MCF 10A (cell line): Measurements from ENCODE around the gene PLA2G4B. TPM values are rescaled to one million over a fixed set of nuclear protein-coding genes. Genes with fewer than 3 reads are reported as not detected.

ENCODE experiments used
- BruUV-seq: library from RNA; stranded (reverse); fragments of 400-500 nt; replicated peaks from 2 replicates; lab custom pipeline; 2021; lab: Mats Ljungman, UMichigan
- CTCF ChIA-PET: fragments of 300-600 bp; sonication (Branson Sonifier 250); formaldehyde crosslinking; extraction: SDS; loops from one replicate; lab custom pipeline; 2021; ENCODE audit warnings: antibody characterized with exemption, inconsistent platforms; lab: Yijun Ruan, JAX
- POLR2A ChIA-PET: fragments of 300-600, 350-650 bp; sonication (Branson Sonifier 250); formaldehyde crosslinking; extraction: SDS; loops from one replicate; lab custom pipeline; 2020; ENCODE audit warnings: antibody characterized with exemption, inconsistent platforms; lab: Yijun Ruan, JAX
- DNase-seq: peaks from one replicate; pipeline ENCODE4 v3.0.0-alpha.2; 2018; ENCODE audit not compliant: unreplicated experiment
- H3K27ac Mint-ChIP-seq: one replicate; pipeline ENCODE4 v1.8.0; 2022; ENCODE audit warnings: mild to moderate bottlenecking, low read depth, mixed read lengths; ENCODE audit not compliant: unreplicated experiment
- H3K27me3 Mint-ChIP-seq: one replicate; pipeline ENCODE4 v1.8.0; 2022; ENCODE audit warnings: mixed read lengths; ENCODE audit not compliant: insufficient read depth, unreplicated experiment
- H3K36me3 Mint-ChIP-seq: one replicate; pipeline ENCODE4 v1.8.0; 2022; ENCODE audit warnings: mild to moderate bottlenecking, moderate library complexity, mixed read lengths; ENCODE audit not compliant: insufficient read depth, unreplicated experiment
- H3K4me1 Mint-ChIP-seq: one replicate; pipeline ENCODE4 v1.8.0; 2022; ENCODE audit warnings: mixed read lengths; ENCODE audit not compliant: insufficient read depth, unreplicated experiment
- H3K4me3 Mint-ChIP-seq: one replicate; pipeline ENCODE4 v1.8.0; 2022; ENCODE audit warnings: mild to moderate bottlenecking, moderate library complexity, mixed read lengths; ENCODE audit not compliant: unreplicated experiment
- H3K9me3 Mint-ChIP-seq: one replicate; pipeline ENCODE4 v1.8.0; 2022; ENCODE audit warnings: mixed read lengths; ENCODE audit not compliant: unreplicated experiment
- intact Hi-C: fragments of 100-400 bp; cut with micrococcal nuclease; formaldehyde crosslinking; loops from 2 replicates; pipeline ENCODE4 v1.14.1; 2022
- total RNA-seq: library from RNA; stranded (reverse); gene quantifications from 2 replicates; pipeline ENCODE4 v1.2.3, GENCODE V29; 2022
- TF ChIP-seq, protein P1 (sequence below): fragments of 200-600 bp; IDR thresholded peaks from one replicate; pipeline ENCODE4 v1.8.0; 2022; ENCODE audit warnings: antibody characterized with exemption, mild to moderate bottlenecking; ENCODE audit not compliant: unreplicated experiment

The PLA2G4B gene
- total RNA-seq, 1 experiment from 2014 or later: 3.8 TPM

DNA sequence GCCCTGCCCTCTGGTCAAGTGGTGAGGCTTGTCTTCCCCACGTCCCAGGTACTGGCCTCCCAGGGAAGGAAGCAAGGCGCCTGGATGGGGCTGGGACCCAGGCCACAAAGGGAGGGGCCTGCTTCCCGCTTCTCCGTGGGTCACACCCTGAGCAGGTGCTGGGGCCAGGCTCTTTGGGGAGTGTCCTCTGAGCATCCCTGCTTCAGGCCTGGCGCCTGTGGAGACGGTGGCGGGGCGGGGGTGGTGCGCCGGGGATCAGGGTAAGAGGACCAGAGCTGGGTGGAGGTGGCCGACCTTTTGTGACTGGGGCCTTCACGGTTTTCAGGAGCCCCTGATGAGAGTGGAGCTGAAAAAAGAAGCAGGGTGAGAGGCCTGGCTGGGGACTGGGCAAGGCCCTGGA, 3.6 kb downstream of the PLA2G4B start:
- DNase-seq: no peak
- H3K27me3 Mint-ChIP-seq: no peaks in the 10 kb centered on the region
- H3K4me1 Mint-ChIP-seq: peaks cover 6% of the 10 kb centered on the region
- TF ChIP-seq, protein P1, sequence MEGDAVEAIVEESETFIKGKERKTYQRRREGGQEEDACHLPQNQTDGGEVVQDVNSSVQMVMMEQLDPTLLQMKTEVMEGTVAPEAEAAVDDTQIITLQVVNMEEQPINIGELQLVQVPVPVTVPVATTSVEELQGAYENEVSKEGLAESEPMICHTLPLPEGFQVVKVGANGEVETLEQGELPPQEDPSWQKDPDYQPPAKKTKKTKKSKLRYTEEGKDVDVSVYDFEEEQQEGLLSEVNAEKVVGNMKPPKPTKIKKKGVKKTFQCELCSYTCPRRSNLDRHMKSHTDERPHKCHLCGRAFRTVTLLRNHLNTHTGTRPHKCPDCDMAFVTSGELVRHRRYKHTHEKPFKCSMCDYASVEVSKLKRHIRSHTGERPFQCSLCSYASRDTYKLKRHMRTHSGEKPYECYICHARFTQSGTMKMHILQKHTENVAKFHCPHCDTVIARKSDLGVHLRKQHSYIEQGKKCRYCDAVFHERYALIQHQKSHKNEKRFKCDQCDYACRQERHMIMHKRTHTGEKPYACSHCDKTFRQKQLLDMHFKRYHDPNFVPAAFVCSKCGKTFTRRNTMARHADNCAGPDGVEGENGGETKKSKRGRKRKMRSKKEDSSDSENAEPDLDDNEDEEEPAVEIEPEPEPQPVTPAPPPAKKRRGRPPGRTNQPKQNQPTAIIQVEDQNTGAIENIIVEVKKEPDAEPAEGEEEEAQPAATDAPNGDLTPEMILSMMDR: no peak
- H3K4me3 Mint-ChIP-seq: no peak overlapping the region
- H3K27ac Mint-ChIP-seq: no peak overlapping the region
- peaks cover 6% of the 10 kb centered on the region for H3K36me3 Mint-ChIP-seq
- H3K9me3 Mint-ChIP-seq: no peaks in the 10 kb centered on the region
- intact Hi-C loops: no loop called here
- BruUV-seq: no TSS peak
- POLR2A ChIA-PET: no interaction called here
- CTCF ChIA-PET: no interaction called here

DNA sequence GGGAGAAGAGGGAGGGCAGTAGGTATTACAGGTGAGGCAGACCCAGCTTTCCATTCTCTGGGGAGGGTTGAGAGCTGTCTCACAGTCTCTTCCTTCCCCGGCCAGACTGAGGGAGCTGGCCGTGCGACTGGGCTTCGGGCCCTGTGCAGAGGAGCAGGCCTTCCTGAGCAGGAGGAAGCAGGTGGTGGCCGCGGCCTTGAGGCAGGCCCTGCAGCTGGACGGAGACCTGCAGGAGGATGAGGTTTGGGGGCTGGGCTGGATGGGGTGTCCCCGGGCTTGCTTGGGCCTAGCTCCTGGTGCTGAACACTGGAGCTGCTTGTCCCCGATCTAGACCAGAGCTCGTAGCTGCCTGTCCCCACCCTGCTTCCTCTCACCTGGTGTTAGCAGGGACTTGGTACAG, 4.9 kb downstream of the PLA2G4B start:
- TF ChIP-seq, protein P1: no peak
- Mint-ChIP-seq H3K4me3 (no peak overlapping the region), H3K36me3 (peaks cover 6% of the 10 kb centered on the region), H3K9me3 (no peaks in the 10 kb centered on the region), H3K27ac (no peak overlapping the region), H3K4me1 (peaks cover 3% of the 10 kb centered on the region), H3K27me3 (no peaks in the 10 kb centered on the region)
- ChIA-PET POLR2A (no interaction called here), CTCF (interaction anchor here (0.6 to 0.7 kb wide), 4 partner anchors 64 to 305 kb away, joined by 3 to 5 read pairs (median 3); no protein-coding TSS in a partner anchor)
- no peak for DNase-seq
- intact Hi-C loops: no loop called here
- BruUV-seq: no TSS peak

DNA sequence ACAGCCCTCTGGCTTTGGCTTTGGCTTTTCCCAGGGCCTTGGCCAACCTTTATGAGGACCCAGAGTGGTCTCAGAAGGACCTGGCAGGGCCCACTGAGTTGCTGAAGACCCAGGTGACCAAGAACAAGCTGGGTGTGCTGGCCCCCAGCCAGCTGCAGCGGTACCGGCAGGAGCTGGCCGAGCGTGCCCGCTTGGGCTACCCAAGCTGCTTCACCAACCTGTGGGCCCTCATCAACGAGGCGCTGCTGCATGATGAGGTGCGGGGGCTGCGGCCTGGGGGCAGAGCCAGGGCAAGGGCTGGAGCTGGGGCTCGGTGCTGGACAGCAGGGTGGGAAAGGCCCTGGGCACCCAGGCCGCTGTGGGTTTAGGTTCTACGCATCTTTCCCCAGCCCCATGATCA, 6.2 kb downstream of the PLA2G4B start:
- CTCF ChIA-PET: no interaction called here
- Mint-ChIP-seq H3K4me1 (no peaks in the 10 kb centered on the region), H3K27ac (no peak overlapping the region), H3K9me3 (no peaks in the 10 kb centered on the region), H3K4me3 (no peak overlapping the region), H3K27me3 (no peaks in the 10 kb centered on the region), H3K36me3 (peaks cover 6% of the 10 kb centered on the region)
- TF ChIP-seq, protein P1: no peak
- no peak for DNase-seq
- intact Hi-C loops: no loop called here
- POLR2A ChIA-PET: interaction anchor here (0.9 kb wide), 1 partner anchor 127 kb away, joined by 3 read pairs; the partner anchor contains the start of gene EHD4
- BruUV-seq: no TSS peak

DNA sequence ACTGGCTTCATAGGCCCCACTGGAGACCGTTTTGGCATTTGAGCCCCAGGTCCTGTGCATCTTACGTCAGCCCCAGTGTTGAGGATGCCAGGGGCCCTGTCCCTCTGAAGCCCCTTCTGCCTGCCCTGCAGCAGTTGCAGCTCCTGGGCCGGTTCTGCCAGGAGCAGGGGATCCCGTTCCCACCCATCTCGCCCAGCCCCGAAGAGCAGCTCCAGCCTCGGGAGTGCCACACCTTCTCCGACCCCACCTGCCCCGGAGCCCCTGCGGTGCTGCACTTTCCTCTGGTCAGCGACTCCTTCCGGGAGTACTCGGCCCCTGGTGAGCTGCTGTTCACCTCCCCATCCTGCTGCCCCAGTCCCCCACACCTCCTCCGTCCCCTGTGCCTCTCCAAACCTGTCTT, 8.6 kb downstream of the PLA2G4B start:
- H3K9me3 Mint-ChIP-seq: no peaks in the 10 kb centered on the region
- intact Hi-C loops: no loop called here
- TF ChIP-seq, protein P1: no peak
- H3K27ac Mint-ChIP-seq: no peak overlapping the region
- ChIA-PET POLR2A (interaction anchor here (0.8 kb wide), 1 partner anchor 128 kb away, joined by 3 read pairs; no protein-coding TSS in a partner anchor), CTCF (no interaction called here)
- H3K4me3 Mint-ChIP-seq: no peak overlapping the region
- DNase-seq: no peak
- BruUV-seq: no TSS peak
- no peaks in the 10 kb centered on the region for H3K4me1 Mint-ChIP-seq
- peaks cover 12% of the 10 kb centered on the region for H3K36me3 Mint-ChIP-seq
- H3K27me3 Mint-ChIP-seq: no peaks in the 10 kb centered on the region
